Measurements from ENCODE around the gene AKTIP. TPM values are rescaled to one million over a fixed set of nuclear protein-coding genes. Genes with fewer than 3 reads are reported as not detected.

Gene AKTIP
- total RNA-seq, 2 donors from 2014 or later = 47.0 to 59.5 TPM

DNA sequence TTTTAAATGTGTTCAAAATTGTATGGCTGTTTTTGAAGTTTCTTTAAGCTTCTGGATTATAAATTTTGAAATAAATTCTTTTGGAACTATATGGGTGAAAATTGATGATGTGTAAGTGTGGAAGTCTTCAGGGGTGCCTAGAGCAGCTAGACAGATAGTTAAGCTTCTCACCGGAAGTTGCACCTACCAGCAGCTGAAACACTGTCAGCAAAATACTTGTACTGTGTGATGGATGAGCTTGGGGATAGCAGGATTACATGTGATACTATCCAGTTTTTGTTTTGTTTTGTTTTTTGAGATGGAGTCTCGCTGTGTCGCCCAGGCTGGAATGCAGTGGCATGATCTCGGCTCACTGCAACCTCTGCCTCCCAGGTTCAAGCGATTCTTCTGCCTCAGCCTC is 49.1 kb downstream of the AKTIP start:
- Histone ChIP-seq H3K27ac (no peak overlapping the region), H3K4me3 (no peak overlapping the region), H3K36me3 (peaks cover 38% of the 10 kb centered on the region), H3K9me3 (no peaks in the 10 kb centered on the region), H3K27me3 (replicated peaks; ENCODE audit: insufficient read depth) (no peaks in the 10 kb centered on the region), H3K4me1 (ENCODE audit: control insufficient read depth in 1 of 2, low read depth in 2 of 2) (no peaks in the 10 kb centered on the region)
- ATAC-seq (ENCODE audit: insufficient number of reproducible peaks, low FRiP score, low read depth) (no peak), DNase-seq (ENCODE audit: low spot score) (no peak)
- TF ChIP-seq, protein P1, sequence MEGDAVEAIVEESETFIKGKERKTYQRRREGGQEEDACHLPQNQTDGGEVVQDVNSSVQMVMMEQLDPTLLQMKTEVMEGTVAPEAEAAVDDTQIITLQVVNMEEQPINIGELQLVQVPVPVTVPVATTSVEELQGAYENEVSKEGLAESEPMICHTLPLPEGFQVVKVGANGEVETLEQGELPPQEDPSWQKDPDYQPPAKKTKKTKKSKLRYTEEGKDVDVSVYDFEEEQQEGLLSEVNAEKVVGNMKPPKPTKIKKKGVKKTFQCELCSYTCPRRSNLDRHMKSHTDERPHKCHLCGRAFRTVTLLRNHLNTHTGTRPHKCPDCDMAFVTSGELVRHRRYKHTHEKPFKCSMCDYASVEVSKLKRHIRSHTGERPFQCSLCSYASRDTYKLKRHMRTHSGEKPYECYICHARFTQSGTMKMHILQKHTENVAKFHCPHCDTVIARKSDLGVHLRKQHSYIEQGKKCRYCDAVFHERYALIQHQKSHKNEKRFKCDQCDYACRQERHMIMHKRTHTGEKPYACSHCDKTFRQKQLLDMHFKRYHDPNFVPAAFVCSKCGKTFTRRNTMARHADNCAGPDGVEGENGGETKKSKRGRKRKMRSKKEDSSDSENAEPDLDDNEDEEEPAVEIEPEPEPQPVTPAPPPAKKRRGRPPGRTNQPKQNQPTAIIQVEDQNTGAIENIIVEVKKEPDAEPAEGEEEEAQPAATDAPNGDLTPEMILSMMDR (IDR thresholded peaks at IDR 0.05) = no peak

DNA sequence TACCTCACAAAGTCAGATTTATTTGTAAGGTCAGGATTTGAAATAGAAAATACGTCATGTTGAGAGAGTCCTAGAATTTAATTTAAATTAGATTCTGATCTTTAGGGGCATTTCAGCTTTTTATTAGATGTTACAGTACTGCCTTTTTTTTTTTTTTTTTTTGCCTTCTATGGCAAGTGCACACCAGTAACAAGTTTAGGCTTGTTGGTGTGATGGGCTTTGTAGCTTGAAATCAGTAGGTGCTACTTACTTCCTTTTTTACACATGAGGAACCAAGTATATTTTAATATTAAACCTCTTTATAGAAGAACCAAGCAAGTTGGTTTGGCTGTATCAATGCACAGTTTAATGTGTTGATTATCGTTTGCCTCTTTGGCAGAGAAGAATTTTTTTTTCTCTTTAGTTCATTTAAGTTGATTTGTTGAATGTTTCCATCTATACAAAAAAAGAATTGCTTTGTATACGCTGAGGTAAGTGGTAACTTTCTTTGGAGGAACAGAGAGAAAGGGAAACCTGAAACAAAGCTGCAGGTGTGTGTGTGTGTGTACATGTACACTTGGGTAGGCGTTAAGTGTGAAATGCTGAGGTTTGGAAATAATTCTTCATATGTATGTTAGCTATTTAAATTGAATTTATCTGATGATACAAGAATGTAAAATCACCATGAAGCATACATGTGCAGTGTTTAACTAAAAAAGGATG is 53.0 kb downstream of the AKTIP start:
- TF ChIP-seq, protein P1 (IDR thresholded peaks at IDR 0.05) = no peak
- H3K27ac ChIP-seq = no peak overlapping the region
- H3K27me3 ChIP-seq (replicated peaks; ENCODE audit: insufficient read depth) = no peaks in the 10 kb centered on the region
- H3K4me3 ChIP-seq = no peak overlapping the region
- peaks cover 27% of the 10 kb centered on the region for H3K36me3 ChIP-seq
- ATAC-seq (ENCODE audit: insufficient number of reproducible peaks, low FRiP score, low read depth) (no peak), DNase-seq (ENCODE audit: low spot score) (no peak)
- no peaks in the 10 kb centered on the region for H3K4me1 ChIP-seq (ENCODE audit: control insufficient read depth in 1 of 2, low read depth in 2 of 2)
- no peaks in the 10 kb centered on the region for H3K9me3 ChIP-seq

DNA sequence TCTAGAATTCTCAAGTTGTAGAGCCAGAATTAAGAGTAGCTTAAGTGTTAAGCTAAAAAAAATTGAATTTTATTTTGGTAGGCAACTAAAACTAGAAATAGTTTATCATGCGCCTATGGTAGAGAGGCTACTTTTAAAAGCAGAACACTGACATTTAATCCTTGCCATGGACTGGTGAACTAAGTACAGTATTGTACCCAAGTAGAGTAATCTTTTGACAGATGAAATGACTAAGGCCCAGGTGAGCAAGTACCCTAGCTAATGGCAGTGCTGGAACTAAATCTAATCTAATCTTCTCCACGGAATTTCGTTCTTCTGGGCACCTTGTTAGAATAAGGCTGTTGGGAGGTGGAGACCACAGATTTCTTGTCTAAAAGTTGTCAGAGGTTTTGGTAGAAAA is 56.9 kb downstream of the AKTIP start:
- ATAC-seq (ENCODE audit: insufficient number of reproducible peaks, low FRiP score, low read depth) (no peak), DNase-seq (ENCODE audit: low spot score) (no peak)
- TF ChIP-seq, protein P1 (IDR thresholded peaks at IDR 0.05) = no peak
- H3K4me1 ChIP-seq (ENCODE audit: control insufficient read depth in 1 of 2, low read depth in 2 of 2) = no peaks in the 10 kb centered on the region
- no peaks in the 10 kb centered on the region for H3K9me3 ChIP-seq
- H3K27ac ChIP-seq = no peak overlapping the region
- H3K36me3 ChIP-seq = peaks cover 18% of the 10 kb centered on the region
- H3K27me3 ChIP-seq (replicated peaks; ENCODE audit: insufficient read depth) = no peaks in the 10 kb centered on the region
- no peak overlapping the region for H3K4me3 ChIP-seq

DNA sequence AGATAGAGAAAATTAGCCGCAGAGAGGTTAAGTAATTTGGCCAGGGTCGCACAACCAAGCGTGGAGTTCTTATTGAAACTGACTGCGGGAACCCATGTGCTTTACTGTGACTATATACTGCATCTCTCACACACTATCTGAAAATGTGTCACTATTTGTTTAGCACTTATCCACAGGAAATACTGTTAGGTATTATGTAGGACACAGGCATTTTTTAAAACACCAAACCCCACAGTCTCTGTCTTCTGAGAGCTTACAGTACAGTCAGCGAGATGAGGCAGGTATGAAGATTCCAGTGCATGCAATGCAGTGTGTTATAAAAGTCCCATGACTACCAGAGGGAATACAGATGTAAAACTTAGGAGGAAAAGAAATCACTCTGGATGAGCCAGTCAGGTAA is 57.5 kb downstream of the AKTIP start:
- ATAC-seq (ENCODE audit: insufficient number of reproducible peaks, low FRiP score, low read depth) (no peak), DNase-seq (ENCODE audit: low spot score) (no peak)
- Histone ChIP-seq H3K4me1 (ENCODE audit: control insufficient read depth in 1 of 2, low read depth in 2 of 2) (no peaks in the 10 kb centered on the region), H3K27me3 (replicated peaks; ENCODE audit: insufficient read depth) (no peaks in the 10 kb centered on the region), H3K4me3 (no peak overlapping the region), H3K9me3 (no peaks in the 10 kb centered on the region), H3K27ac (no peak overlapping the region), H3K36me3 (peaks cover 20% of the 10 kb centered on the region)
- TF ChIP-seq, protein P1 (IDR thresholded peaks at IDR 0.05) = no peak

Other genes starting within 250 kb of the AKTIP start
- gene RBL2, start 68.7 kb downstream of the AKTIP start, total RNA-seq = 100 to 1,000 TPM in 1 of 2 donors, 10 to 100 TPM in 1; 75.8 to 127 TPM
- 1 to 10 TPM; 3.4 to 9.1 TPM for gene RPGRIP1L, start 200.7 kb upstream of the AKTIP start, total RNA-seq
- 100 to 1,000 TPM in 1 of 2 donors, 10 to 100 TPM in 1; 99.6 to 103 TPM for gene FTO, start 200.9 kb upstream of the AKTIP start, total RNA-seq

All from thoracic aorta (tissue), 2 donors.